Body of pancreas (tissue), 4 donors: ENCODE measurements around the gene GAN. TPM values are rescaled to one million over a fixed set of nuclear protein-coding genes. Genes with fewer than 3 reads are reported as not detected.
"Not testable (repeated sequence)": the region's sequence is repeated elsewhere in the genome, so short reads cannot be mapped to it uniquely, and the experiment has no call there.

Source experiments
- ATAC-seq: fragments of 150-250 bp; one replicate; pipeline ENCODE4 v1.9.1; 2016
- DNase-seq, 4 donors: peaks; one replicate each; pipeline ENCODE4 v3.0.0-alpha.2; 2019
- H3K27ac ChIP-seq, 4 donors: fragments of 200-600 bp; sonication (generic); 1 replicate in 3 of 4; 2 replicates in 1 of 4; pipeline versions ENCODE4 v1.5.1 to v1.6.1; 2016 to 2019; ENCODE audit warnings: mild to moderate bottlenecking in 1 of 4, mixed read lengths in 1 of 4, moderate library complexity in 1 of 4
- H3K27me3 ChIP-seq, 2 donors: fragments of 200-600 bp; sonication (generic); one replicate each; pipeline ENCODE4 v1.6.0; 2016; ENCODE audit warnings: mild to moderate bottlenecking in 1 of 2
- H3K36me3 ChIP-seq, 2 donors: fragments of 200-600 bp; sonication (generic); replicated peaks in 1 of 2; 2 replicates each; pipeline ENCODE4 v1.5.1; 2016; ENCODE audit warnings: low read depth in 2 of 2; ENCODE audit not compliant: insufficient read depth in 1 of 2
- H3K4me1 ChIP-seq: fragments of 200-600 bp; sonication (generic); one replicate; pipeline ENCODE4 v1.6.0; 2016
- H3K4me3 ChIP-seq, 2 donors: fragments of 200-600 bp; sonication (generic); 1 replicate in 1 of 2; 2 replicates in 1 of 2; pipeline ENCODE4 v1.5.1; 2016 to 2019
- H3K9me3 ChIP-seq, 3 donors: fragments of 200-600 bp; sonication (generic); 1 replicate in 2 of 3; 2 replicates in 1 of 3; pipeline ENCODE4 v1.5.1; 2016
- POLR2A ChIP-seq, 3 donors: fragments of 450-650 bp; IDR thresholded peaks; one replicate each; pipeline ENCODE4 v1.6.1; 2016; ENCODE audit warnings: antibody characterized with exemption in 3 of 3, mild to moderate bottlenecking in 2 of 3
- WGBS, 2 donors: methylation state at CpG; one replicate each; pipeline ENCODE4 v1.1.5; 2017; 5-methylcytosine and 5-hydroxymethylcytosine counted together
- intact Hi-C: fragments of 100-400 bp; cut with DNase I; formaldehyde crosslinking; loops from one replicate; pipeline ENCODE4 v1.15.1; 2023
- total RNA-seq, 2 donors: library from RNA; depleted of rRNA; stranded (reverse); fragments of >200 nt; gene quantifications; one replicate each; pipeline ENCODE4 v1.1.0, GENCODE V29; 2016
- TF ChIP-seq, protein P1 (sequence below), 7 experiments: fragments of 450-650 bp in 4 of 7; fragments of 200-600 bp in 3 of 7; sonication (generic) in 3 of 7; IDR thresholded peaks; one replicate each; pipeline ENCODE4 v1.5.1; 2016 to 2019; ENCODE audit warnings: antibody characterized with exemption in 7 of 7

The GAN gene
- total RNA-seq, 2 donors from 2014 or later = 3.6 to 4.9 TPM

GRCh38 chr16:81337097-81337496 lies 22.3 kb downstream of the GAN start:
- WGBS, 2 donors = 88 to 93% methylated on average over 5 of the region's 5 CpGs
- TF ChIP-seq POLR2A (IDR thresholded peaks at IDR 0.05) = no peak
- TF ChIP-seq, protein P1, sequence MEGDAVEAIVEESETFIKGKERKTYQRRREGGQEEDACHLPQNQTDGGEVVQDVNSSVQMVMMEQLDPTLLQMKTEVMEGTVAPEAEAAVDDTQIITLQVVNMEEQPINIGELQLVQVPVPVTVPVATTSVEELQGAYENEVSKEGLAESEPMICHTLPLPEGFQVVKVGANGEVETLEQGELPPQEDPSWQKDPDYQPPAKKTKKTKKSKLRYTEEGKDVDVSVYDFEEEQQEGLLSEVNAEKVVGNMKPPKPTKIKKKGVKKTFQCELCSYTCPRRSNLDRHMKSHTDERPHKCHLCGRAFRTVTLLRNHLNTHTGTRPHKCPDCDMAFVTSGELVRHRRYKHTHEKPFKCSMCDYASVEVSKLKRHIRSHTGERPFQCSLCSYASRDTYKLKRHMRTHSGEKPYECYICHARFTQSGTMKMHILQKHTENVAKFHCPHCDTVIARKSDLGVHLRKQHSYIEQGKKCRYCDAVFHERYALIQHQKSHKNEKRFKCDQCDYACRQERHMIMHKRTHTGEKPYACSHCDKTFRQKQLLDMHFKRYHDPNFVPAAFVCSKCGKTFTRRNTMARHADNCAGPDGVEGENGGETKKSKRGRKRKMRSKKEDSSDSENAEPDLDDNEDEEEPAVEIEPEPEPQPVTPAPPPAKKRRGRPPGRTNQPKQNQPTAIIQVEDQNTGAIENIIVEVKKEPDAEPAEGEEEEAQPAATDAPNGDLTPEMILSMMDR (IDR thresholded peaks at IDR 0.05) = no peak
- DNase-seq = no peak
- ATAC-seq = no peak
- Histone ChIP-seq H3K4me3 (no peak overlapping the region), H3K4me1 (no peaks in the 10 kb centered on the region), H3K9me3 (no peaks in the 10 kb centered on the region), H3K27ac (no peak overlapping the region), H3K27me3 (no peaks in the 10 kb centered on the region), H3K36me3 (no peaks in the 10 kb centered on the region)
- intact Hi-C loops = no loop called here

DNA sequence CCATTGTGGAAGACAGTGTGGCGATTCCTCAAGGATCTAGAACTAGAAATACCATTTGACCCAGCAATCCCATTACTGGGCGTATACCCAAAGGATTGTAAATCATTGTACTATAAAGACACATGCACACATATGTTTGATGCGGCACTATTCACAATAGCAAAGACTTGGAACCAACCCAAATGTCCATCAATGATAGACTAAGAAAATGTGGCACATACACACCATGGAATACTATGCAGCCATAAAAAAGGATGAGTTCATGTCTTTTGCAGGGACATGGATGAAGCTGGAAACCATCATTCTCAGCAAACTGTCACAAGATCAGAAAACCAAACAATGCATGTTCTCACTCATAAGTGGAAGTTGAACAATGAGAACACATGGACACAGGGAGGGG lies 30.4 kb downstream of the GAN start:
- H3K27ac ChIP-seq, H3K27me3 ChIP-seq, H3K4me3 ChIP-seq, DNase-seq, H3K4me1 ChIP-seq, H3K36me3 ChIP-seq, ATAC-seq, intact Hi-C loops: not testable (repeated sequence)
- 90 to 100% methylated on average over 3 of the region's 3 CpGs for WGBS, 2 donors
- H3K9me3 ChIP-seq = peaks cover 0 to 13% (median 0%) of the 10 kb centered on the region in 3 donors

GRCh38 chr16:81347425-81347824 lies 32.7 kb downstream of the GAN start:
- no peak for TF ChIP-seq POLR2A (IDR thresholded peaks at IDR 0.05)
- TF ChIP-seq, protein P1 (IDR thresholded peaks at IDR 0.05) = no peak
- intact Hi-C loops = no loop called here
- ATAC-seq (no peak), DNase-seq (no peak)
- no peaks in the 10 kb centered on the region for H3K27me3 ChIP-seq
- WGBS, 2 donors = 95 to 100% methylated on average over 1 of the region's 1 CpG
- H3K27ac ChIP-seq = no peak overlapping the region
- H3K4me1 ChIP-seq = no peaks in the 10 kb centered on the region
- no peak overlapping the region for H3K4me3 ChIP-seq
- peaks cover 0 to under 1% of the 10 kb centered on the region in 2 donors for H3K36me3 ChIP-seq
- H3K9me3 ChIP-seq = peaks cover 0 to 13% (median 0%) of the 10 kb centered on the region in 3 donors

DNA sequence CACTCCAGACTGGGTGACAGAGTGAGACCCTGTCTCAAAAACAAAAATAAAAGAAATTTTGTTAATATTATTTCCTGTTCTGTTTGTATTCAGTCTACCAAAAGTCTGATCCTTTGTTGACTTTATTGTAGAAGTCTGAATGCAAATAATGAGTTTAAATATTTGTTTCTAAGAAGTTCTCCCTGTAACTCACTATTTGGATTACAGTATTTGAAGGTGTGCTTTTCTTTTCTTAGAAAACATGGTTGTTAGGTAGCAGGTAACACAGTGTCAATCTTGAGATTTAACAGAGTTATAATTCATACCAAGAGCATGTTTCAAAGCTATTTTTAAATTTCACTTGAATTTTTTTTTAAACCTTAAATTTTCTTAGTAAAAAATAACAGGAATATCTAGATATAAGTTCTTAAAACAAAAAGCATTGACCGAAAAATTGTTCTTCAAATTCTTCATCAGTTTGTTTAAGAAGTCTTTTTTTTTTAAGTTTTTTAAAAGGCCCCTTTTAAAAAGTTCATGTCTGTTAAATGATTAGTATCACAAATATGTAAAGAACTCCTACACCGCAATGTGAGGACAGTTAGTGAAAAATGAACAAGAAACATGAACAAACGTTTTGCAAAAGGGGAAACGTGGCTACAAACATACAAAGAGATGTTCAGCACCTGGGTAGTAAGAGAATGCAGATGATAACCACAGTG lies 35.0 kb downstream of the GAN start:
- ATAC-seq = no peak
- H3K9me3 ChIP-seq = peaks cover 0 to 13% (median 0%) of the 10 kb centered on the region in 3 donors
- TF ChIP-seq, protein P1 (IDR thresholded peaks at IDR 0.05) = no peak
- TF ChIP-seq POLR2A (IDR thresholded peaks at IDR 0.05) = no peak
- no peak overlapping the region for H3K4me3 ChIP-seq
- H3K4me1 ChIP-seq = no peaks in the 10 kb centered on the region
- no peak overlapping the region for H3K27ac ChIP-seq
- DNase-seq = no peak
- H3K36me3 ChIP-seq = peaks cover 0 to 4% of the 10 kb centered on the region in 2 donors
- intact Hi-C loops = no loop called here
- H3K27me3 ChIP-seq = no peaks in the 10 kb centered on the region
- 80 to 83% methylated on average over 4 of the region's 4 CpGs for WGBS, 2 donors

- Histone ChIP-seq H3K27ac (no peak overlapping the region), H3K4me3 (no peak overlapping the region), H3K27me3 (no peaks in the 10 kb centered on the region), H3K9me3 (peaks cover 0 to 13% (median 0%) of the 10 kb centered on the region in 3 donors), H3K36me3 (peaks cover 0 to 4% of the 10 kb centered on the region in 2 donors), H3K4me1 (no peaks in the 10 kb centered on the region)
- ATAC-seq (no peak), DNase-seq (no peak)
- TF ChIP-seq, protein P1 (IDR thresholded peaks at IDR 0.05) = no peak
- TF ChIP-seq POLR2A (IDR thresholded peaks at IDR 0.05) = no peak
- intact Hi-C loops = no loop called here
- 92 to 97% methylated on average over 4 of the region's 4 CpGs for WGBS, 2 donors
These were observed 35.5 kb downstream of the GAN start for GRCh38 chr16:81350306-81350615.
